Activated CD8-positive, alpha-beta T cell treated with anti-CD3 and anti-CD28 coated beads for 36 hours (primary cell): ENCODE measurements around the gene ACER1. TPM values are rescaled to one million over a fixed set of nuclear protein-coding genes. Genes with fewer than 3 reads are reported as not detected.

Experiments
- ATAC-seq: fragments of 200-7000 bp; cut with Tn5 transposase; one replicate; pipeline ENCODE4 v1.10.0; 2021; ENCODE audit warnings: mild to moderate bottlenecking, moderate library complexity
- CTCF ChIA-PET: fragments of 350-600 bp; sonication (Branson Sonifier 250); formaldehyde crosslinking; loops from one replicate; lab custom pipeline; 2021; ENCODE audit warnings: antibody characterized with exemption; lab: Charles Lee
- POLR2A ChIA-PET: fragments of 350-600 bp; sonication (Branson Sonifier 250); formaldehyde crosslinking; loops from one replicate; lab custom pipeline; 2021; ENCODE audit warnings: antibody characterized with exemption; lab: Charles Lee
- DNase-seq: peaks from one replicate; pipeline ENCODE4 v3.0.0-alpha.2; 2020
- H3K27ac Mint-ChIP-seq: one replicate; pipeline ENCODE4 v1.8.0; 2021; ENCODE audit warnings: mild to moderate bottlenecking, mixed read lengths
- H3K27me3 Mint-ChIP-seq: one replicate; pipeline ENCODE4 v1.8.0; 2021; ENCODE audit warnings: mixed read lengths
- H3K36me3 Mint-ChIP-seq: one replicate; pipeline ENCODE4 v1.8.0; 2021; ENCODE audit warnings: low read depth, mixed read lengths
- H3K4me1 Mint-ChIP-seq: one replicate; pipeline ENCODE4 v1.8.0; 2021; ENCODE audit warnings: low read depth, mixed read lengths
- H3K4me3 Mint-ChIP-seq: one replicate; pipeline ENCODE4 v1.8.0; 2021; ENCODE audit warnings: mild to moderate bottlenecking, moderate library complexity, mixed read lengths
- H3K9me3 Mint-ChIP-seq: one replicate; pipeline ENCODE4 v1.8.0; 2021; ENCODE audit warnings: mixed read lengths
- CTCF ChIP-seq: fragments of 200-600 bp; IDR thresholded peaks from one replicate; pipeline ENCODE4 v1.8.0; 2022; ENCODE audit warnings: antibody characterized with exemption, mild to moderate bottlenecking
- intact Hi-C: fragments of 100-400 bp; cut with micrococcal nuclease; formaldehyde crosslinking; loops from one replicate; pipeline ENCODE4 v1.10.0; 2022
- total RNA-seq, 2 experiments: library from RNA; stranded (reverse); gene quantifications; one replicate each; pipeline ENCODE4 v1.2.3, GENCODE V29; 2021

Gene ACER1
- total RNA-seq, 2 experiments from 2014 or later = not detected

- H3K4me1 Mint-ChIP-seq = peaks cover 20% of the 10 kb centered on the region
- DNase-seq (no peak), ATAC-seq (no peak)
- no peaks in the 10 kb centered on the region for H3K9me3 Mint-ChIP-seq
- intact Hi-C loops = no loop called here
- ChIA-PET CTCF (interaction anchor here (1.6 kb wide), 1 partner anchor 37 kb away, joined by 3 read pairs; no protein-coding TSS in a partner anchor), POLR2A (no interaction called here)
- no peaks in the 10 kb centered on the region for H3K27me3 Mint-ChIP-seq
- no peak overlapping the region for H3K4me3 Mint-ChIP-seq
- peaks cover 35% of the 10 kb centered on the region for H3K36me3 Mint-ChIP-seq
- TF ChIP-seq CTCF = no peak
- no peak overlapping the region for H3K27ac Mint-ChIP-seq
Measured at GRCh38 chr19:6263306-6263705, 70.1 kb downstream of the ACER1 start.

GRCh38 chr19:6262519-6262918 is 70.9 kb downstream of the ACER1 start:
- Mint-ChIP-seq H3K9me3 (no peaks in the 10 kb centered on the region), H3K4me1 (peaks cover 21% of the 10 kb centered on the region), H3K4me3 (no peak overlapping the region), H3K27me3 (no peaks in the 10 kb centered on the region), H3K27ac (no peak overlapping the region), H3K36me3 (peaks cover 39% of the 10 kb centered on the region)
- CTCF ChIA-PET = no interaction called here
- DNase-seq (no peak), ATAC-seq (no peak)
- no peak for TF ChIP-seq CTCF
- intact Hi-C loops = no loop called here
- POLR2A ChIA-PET = no interaction called here

- no peak for ATAC-seq
- no peak for DNase-seq
- Mint-ChIP-seq H3K27ac (peak overlapping the region; percentile 1), H3K4me1 (peaks cover 22% of the 10 kb centered on the region), H3K27me3 (no peaks in the 10 kb centered on the region), H3K9me3 (no peaks in the 10 kb centered on the region), H3K4me3 (no peak overlapping the region), H3K36me3 (peaks cover 44% of the 10 kb centered on the region)
- no peak for TF ChIP-seq CTCF
- ChIA-PET CTCF (interaction anchor here (1.0 to 1.4 kb wide), 2 partner anchors 8 to 213 kb away, joined by 3 read pairs; no protein-coding TSS in a partner anchor), POLR2A (interaction anchor here (0.6 kb wide), 1 partner anchor 35 kb away, joined by 3 read pairs; no protein-coding TSS in a partner anchor)
- intact Hi-C loops = no loop called here
Measured at GRCh38 chr19:6261883-6262282, 71.5 kb downstream of the ACER1 start.

- peak; percentile 74 for ATAC-seq
- peak; percentile 78 for TF ChIP-seq CTCF
- peaks cover 43% of the 10 kb centered on the region for H3K36me3 Mint-ChIP-seq
- intact Hi-C loops = no loop called here
- H3K4me1 Mint-ChIP-seq = peaks cover 22% of the 10 kb centered on the region
- no peak overlapping the region for H3K4me3 Mint-ChIP-seq
- no peaks in the 10 kb centered on the region for H3K27me3 Mint-ChIP-seq
- H3K9me3 Mint-ChIP-seq = no peaks in the 10 kb centered on the region
- no peak overlapping the region for H3K27ac Mint-ChIP-seq
- DNase-seq = peak; percentile 61
- ChIA-PET CTCF (interaction anchor here (1.0 to 1.4 kb wide), 4 partner anchors 9 to 212 kb away, joined by 3 read pairs; no protein-coding TSS in a partner anchor), POLR2A (no interaction called here)
Measured at GRCh38 chr19:6260912-6261650, 72.3 kb downstream of the ACER1 start.

GRCh38 chr19:6260376-6260775 is 73.0 kb downstream of the ACER1 start:
- POLR2A ChIA-PET = no interaction called here
- Mint-ChIP-seq H3K36me3 (peaks cover 43% of the 10 kb centered on the region), H3K4me1 (peaks cover 22% of the 10 kb centered on the region), H3K9me3 (no peaks in the 10 kb centered on the region), H3K27me3 (no peaks in the 10 kb centered on the region), H3K4me3 (no peak overlapping the region), H3K27ac (no peak overlapping the region)
- ATAC-seq = no peak
- TF ChIP-seq CTCF = no peak
- no peak for DNase-seq
- CTCF ChIA-PET = interaction anchor here (1.2 to 1.4 kb wide), 3 partner anchors 8 to 211 kb away, joined by 3 read pairs; no protein-coding TSS in a partner anchor
- intact Hi-C loops = no loop called here
